CD14-positive monocyte (primary cell): ENCODE data around the gene FRMD3. TPM values are rescaled to one million over a fixed set of nuclear protein-coding genes. Genes with fewer than 3 reads are reported as not detected.

ENCODE experiments used
- DNase-seq, 3 donors: peaks; one replicate each; pipeline ENCODE4 v3.0.0-alpha.2; 2011 to 2022
- H2AFZ ChIP-seq: 2 replicates; pipeline ENCODE4 v1.6.0; 2012; ENCODE audit warnings: mild to moderate bottlenecking, low read depth, low read length, inconsistent platforms; ENCODE audit not compliant: insufficient read depth, poor library complexity, severe bottlenecking
- H3K27ac ChIP-seq, 2 donors: 1 replicate in 1 of 2; 2 replicates in 1 of 2; pipeline ENCODE4 v1.5.1; 2012 to 2013; ENCODE audit warnings: low read length in 2 of 2, control low read depth in 1 of 2, inconsistent platforms in 1 of 2, low read depth in 1 of 2, mild to moderate bottlenecking in 1 of 2
- H3K27me3 ChIP-seq, 2 donors: one replicate each; pipeline versions ENCODE4 v1.6.0 to v1.6.1; 2011 to 2013; ENCODE audit warnings: low read length in 2 of 2; ENCODE audit not compliant: control insufficient read depth in 2 of 2, insufficient read depth in 2 of 2
- H3K36me3 ChIP-seq, 2 donors: replicated peaks in 1 of 2; 1 replicate in 1 of 2; 2 replicates in 1 of 2; pipeline versions ENCODE4 v1.5.1 to v1.6.1; 2012 to 2013; ENCODE audit warnings: low read length in 2 of 2, control low read depth in 1 of 2, inconsistent platforms in 1 of 2, mild to moderate bottlenecking in 1 of 2; ENCODE audit not compliant: insufficient read depth in 2 of 2, control insufficient read depth in 1 of 2
- H3K4me1 ChIP-seq, 2 donors: 1 replicate in 1 of 2; 2 replicates in 1 of 2; pipeline versions ENCODE4 v1.5.1 to v1.6.1; 2012 to 2013; ENCODE audit warnings: low read length in 2 of 2, control low read depth in 1 of 2, inconsistent platforms in 1 of 2, mild to moderate bottlenecking in 1 of 2, moderate library complexity in 1 of 2; ENCODE audit not compliant: insufficient read depth in 2 of 2, control insufficient read depth in 1 of 2
- H3K4me2 ChIP-seq: replicated peaks from 2 replicates; pipeline ENCODE3; 2012; ENCODE audit warnings: low read length, moderate library complexity, mild to moderate bottlenecking; ENCODE audit not compliant: poor library complexity, severe bottlenecking; ENCODE audit errors: extremely low read depth
- H3K4me3 ChIP-seq, 3 experiments: fragments of 200-600 bp in 1 of 3; sonication (generic) in 1 of 3; replicated peaks in 1 of 3; 1 replicate in 2 of 3; 2 replicates in 1 of 3; pipeline ENCODE4 v1.5.1; 2011 to 2013; ENCODE audit warnings: low read length in 3 of 3, mild to moderate bottlenecking in 3 of 3, control low read depth in 2 of 3, low read depth in 2 of 3, inconsistent platforms in 1 of 3, moderate library complexity in 1 of 3
- H3K79me2 ChIP-seq: 2 replicates; pipeline ENCODE4 v1.6.0; 2012; ENCODE audit warnings: mild to moderate bottlenecking, control low read depth, inconsistent platforms, low read length, moderate library complexity; ENCODE audit not compliant: insufficient read depth
- H3K9ac ChIP-seq: 2 replicates; pipeline ENCODE4 v1.6.0; 2017; ENCODE audit warnings: low read length, mild to moderate bottlenecking; ENCODE audit not compliant: insufficient read depth, poor library complexity, severe bottlenecking
- H3K9me3 ChIP-seq, 2 donors: replicated peaks in 1 of 2; 1 replicate in 1 of 2; 2 replicates in 1 of 2; pipeline versions ENCODE4 v1.5.1 to v1.6.1; 2012 to 2013; ENCODE audit warnings: low read length in 2 of 2, control low read depth in 1 of 2; ENCODE audit not compliant: control insufficient read depth in 1 of 2, insufficient read depth in 1 of 2
- H4K20me1 ChIP-seq: 2 replicates; pipeline ENCODE4 v1.6.0; 2012; ENCODE audit warnings: mild to moderate bottlenecking, low read length, control low read depth, moderate library complexity; ENCODE audit not compliant: insufficient read depth
- H3K27ac Mint-ChIP-seq, 7 donors: one replicate each; pipeline ENCODE4 v1.8.0; 2020; ENCODE audit warnings: mild to moderate bottlenecking in 7 of 7, mixed read lengths in 7 of 7, moderate library complexity in 6 of 7, inconsistent platforms in 2 of 7
- H3K27me3 Mint-ChIP-seq, 3 donors: one replicate each; pipeline ENCODE4 v1.8.0; 2021 to 2022; ENCODE audit warnings: low read depth in 3 of 3, mild to moderate bottlenecking in 3 of 3, mixed read lengths in 3 of 3, moderate library complexity in 3 of 3, inconsistent platforms in 1 of 3
- H3K36me3 Mint-ChIP-seq, 2 donors: one replicate each; pipeline ENCODE4 v1.8.0; 2020; ENCODE audit warnings: mixed read lengths in 2 of 2, inconsistent platforms in 1 of 2, mild to moderate bottlenecking in 1 of 2
- H3K4me1 Mint-ChIP-seq: one replicate; pipeline ENCODE4 v1.8.0; 2020; ENCODE audit warnings: mild to moderate bottlenecking, mixed read lengths
- H3K4me3 Mint-ChIP-seq, 2 donors: one replicate each; pipeline ENCODE4 v1.8.0; 2020; ENCODE audit warnings: mild to moderate bottlenecking in 2 of 2, mixed read lengths in 2 of 2, moderate library complexity in 1 of 2
- H3K9me3 Mint-ChIP-seq, 7 donors: one replicate each; pipeline ENCODE4 v1.8.0; 2020 to 2022; ENCODE audit warnings: mixed read lengths in 7 of 7, mild to moderate bottlenecking in 6 of 7, moderate library complexity in 6 of 7, inconsistent platforms in 2 of 7
- CTCF ChIP-seq: fragments of 200-600 bp; IDR thresholded peaks from one replicate; pipeline ENCODE4 v1.8.0; 2022; ENCODE audit warnings: antibody characterized with exemption, mild to moderate bottlenecking
- WGBS: methylation state at CpG from one replicate; pipeline ENCODE4 v1.1.5; 2013; ENCODE audit warnings: missing lambda C conversion rate; ENCODE audit not compliant: insufficient coverage; 5-methylcytosine and 5-hydroxymethylcytosine counted together
- intact Hi-C, 2 donors: fragments of 100-400 bp; cut with micrococcal nuclease; formaldehyde crosslinking; loops; one replicate each; pipeline versions ENCODE4 v1.15.0 to v1.15.1; 2023
- polyA plus RNA-seq, 3 donors: library from polyadenylated mRNA; depleted of rRNA in 1 of 3; unstranded in 2 of 3; stranded (reverse) in 1 of 3; fragments of 300-500 nt in 2 of 3; fragments of >200 nt in 1 of 3; fragmentation: Illumina TruSeq in 2 of 3; gene quantifications; 1 replicate in 2 of 3; 2 replicates in 1 of 3; pipeline ENCODE4 v1.2.3, GENCODE V29; 2012 to 2021

FRMD3 gene
- polyA plus RNA-seq, 3 donors: 2.8 to 9.8 (median 4.2) TPM

- peak overlapping the region in 1 of 3 experiments; percentile 48 for H3K4me3 ChIP-seq
- peak; percentile 12 to 22 (median 16) for DNase-seq
- no peaks in the 10 kb centered on the region for H4K20me1 ChIP-seq
- H3K36me3 Mint-ChIP-seq: peaks cover 5% of the 10 kb centered on the region in 2 donors
- peaks cover 40 to 42% of the 10 kb centered on the region in 2 donors for H3K4me1 ChIP-seq
- peak overlapping the region; percentile 40 to 86 (median 75) for H3K27ac Mint-ChIP-seq
- H3K79me2 ChIP-seq: no peaks in the 10 kb centered on the region
- H3K27me3 Mint-ChIP-seq: peaks cover 0 to 2% (median 0%) of the 10 kb centered on the region in 3 donors
- 60% methylated on average over 1 of the region's 1 CpG for WGBS
- peak overlapping the region; percentile 38 for H2AFZ ChIP-seq
- no peak for TF ChIP-seq CTCF
- H3K9me3 Mint-ChIP-seq: peaks cover 0 to 1% (median 1%) of the 10 kb centered on the region in 7 donors
- peak overlapping the region in 1 of 2 donors; percentile 63 for H3K4me3 Mint-ChIP-seq
- no peak overlapping the region for H3K9ac ChIP-seq
- H3K36me3 ChIP-seq: no peaks in the 10 kb centered on the region
- peak overlapping the region; percentile 50 to 69 for H3K27ac ChIP-seq
- intact Hi-C loops: no loop called here
- H3K27me3 ChIP-seq: no peaks in the 10 kb centered on the region
- no peaks in the 10 kb centered on the region for H3K9me3 ChIP-seq
- peak overlapping the region; percentile 60 for H3K4me2 ChIP-seq
- H3K4me1 Mint-ChIP-seq: peaks cover 45% of the 10 kb centered on the region
Observed at GRCh38 chr9:83433846-83434245, 104.4 kb downstream of the FRMD3 start.

- H3K9me3 ChIP-seq: no peaks in the 10 kb centered on the region
- H4K20me1 ChIP-seq: no peaks in the 10 kb centered on the region
- peak in 2 of 3 donors; percentile 12 to 18 for DNase-seq
- peaks cover 40 to 42% of the 10 kb centered on the region in 2 donors for H3K4me1 ChIP-seq
- no CpG with 5 or more reads among the region's 2 CpGs for WGBS
- peak overlapping the region; percentile 44 for H3K4me2 ChIP-seq
- H3K9ac ChIP-seq: no peak overlapping the region
- Mint-ChIP-seq H3K36me3 (peaks cover 5% of the 10 kb centered on the region in 2 donors), H3K4me1 (peaks cover 45% of the 10 kb centered on the region), H3K9me3 (peaks cover 0 to 1% (median 1%) of the 10 kb centered on the region in 7 donors), H3K4me3 (peak overlapping the region in 1 of 2 donors; percentile 67), H3K27me3 (peaks cover 0 to 2% (median 1%) of the 10 kb centered on the region in 3 donors), H3K27ac (peak overlapping the region; percentile 40 to 83 (median 70))
- peak overlapping the region in 1 of 2 donors; percentile 69 for H3K27ac ChIP-seq
- no peak for TF ChIP-seq CTCF
- intact Hi-C loops: no loop called here
- H3K36me3 ChIP-seq: no peaks in the 10 kb centered on the region
- peak overlapping the region in 1 of 3 experiments; percentile 48 for H3K4me3 ChIP-seq
- H2AFZ ChIP-seq: no peak overlapping the region
- H3K79me2 ChIP-seq: no peaks in the 10 kb centered on the region
- no peaks in the 10 kb centered on the region for H3K27me3 ChIP-seq
Observed at GRCh38 chr9:83432877-83433550, 105.2 kb downstream of the FRMD3 start.
